Measurements from ENCODE around the gene EFS.

Gene EFS

DNA sequence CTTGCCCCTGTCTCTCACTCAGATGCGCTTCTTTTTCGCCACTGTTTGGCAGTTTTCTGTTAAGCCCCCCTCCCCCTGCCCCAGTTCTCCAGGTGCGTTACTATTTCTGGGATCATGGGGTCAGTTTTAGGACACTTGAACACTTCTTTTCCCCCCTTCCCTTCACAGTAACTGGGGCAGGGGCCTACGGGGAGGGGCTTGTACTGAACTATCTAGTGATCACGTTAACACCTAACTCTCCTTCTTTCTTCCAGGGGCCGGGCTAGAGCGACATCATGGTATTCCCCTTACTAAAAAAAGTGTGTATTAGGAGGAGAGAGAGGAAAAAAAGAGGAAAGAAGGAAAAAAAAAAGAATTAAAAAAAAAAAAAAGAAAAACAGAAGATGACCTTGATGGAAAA, 40.0 kb downstream of the EFS start:
- DNase-seq: no peak
- TF ChIP-seq POLR2A (IDR thresholded peaks at IDR 0.05; ENCODE audit: low read length) (no peak), GATA1 (IDR thresholded peaks at IDR 0.05; ENCODE audit: low read depth, low read length) (no peak)

DNA sequence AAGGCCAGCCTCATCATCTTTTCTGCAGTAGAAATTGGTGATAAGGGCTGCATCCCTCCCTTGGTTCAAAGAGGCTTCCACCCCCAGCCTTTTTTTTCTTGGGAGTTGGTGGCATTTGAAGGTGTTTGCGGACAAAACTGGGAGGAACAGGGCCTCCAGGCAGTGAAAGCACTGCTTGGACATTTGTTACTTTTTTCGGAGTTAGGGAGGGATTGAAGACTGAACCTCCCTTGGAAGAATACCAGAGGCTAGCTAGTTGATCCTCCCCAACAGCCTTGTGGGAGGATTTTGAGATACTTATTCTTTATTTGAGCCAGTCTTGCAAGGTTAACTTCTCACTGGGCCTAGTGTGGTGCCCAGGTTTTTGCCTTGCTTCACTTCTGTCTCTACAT, 40.5 kb downstream of the EFS start:
- DNase-seq: no peak

DNA sequence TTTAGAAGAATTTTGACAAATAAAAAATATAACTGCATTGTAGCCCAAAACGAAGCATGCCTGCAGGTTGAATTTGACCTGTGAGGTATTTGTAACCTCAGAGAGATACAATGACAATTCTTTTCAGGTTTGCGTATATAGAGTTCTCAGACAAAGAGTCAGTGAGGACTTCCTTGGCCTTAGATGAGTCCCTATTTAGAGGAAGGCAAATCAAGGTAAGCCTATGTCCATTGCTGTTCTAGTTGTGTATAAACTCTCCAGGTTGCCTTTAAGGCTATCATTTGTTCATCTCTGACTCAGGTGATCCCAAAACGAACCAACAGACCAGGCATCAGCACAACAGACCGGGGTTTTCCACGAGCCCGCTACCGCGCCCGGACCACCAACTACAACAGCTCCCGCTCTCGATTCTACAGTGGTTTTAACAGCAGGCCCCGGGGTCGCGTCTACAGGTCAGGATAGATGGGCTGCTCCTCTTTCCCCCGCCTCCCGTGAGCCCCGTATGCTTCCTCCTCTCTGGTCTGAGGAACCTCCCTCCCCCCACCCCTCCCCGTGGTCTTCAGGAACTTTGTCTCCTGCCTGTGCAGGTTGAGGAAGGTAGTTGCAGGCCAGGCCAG, 41.0 kb downstream of the EFS start:
- DNase-seq: no peak
- TF ChIP-seq GATA1 (IDR thresholded peaks at IDR 0.05; ENCODE audit: low read depth, low read length): no peak
- no peak for TF ChIP-seq POLR2A (IDR thresholded peaks at IDR 0.05; ENCODE audit: low read length)

More for the DNA sequence above, 40.5 kb downstream of the EFS start:
- TF ChIP-seq GATA1 (IDR thresholded peaks at IDR 0.05; ENCODE audit: low read depth, low read length) (no peak), POLR2A (IDR thresholded peaks at IDR 0.05; ENCODE audit: low read length) (no peak)

DNA sequence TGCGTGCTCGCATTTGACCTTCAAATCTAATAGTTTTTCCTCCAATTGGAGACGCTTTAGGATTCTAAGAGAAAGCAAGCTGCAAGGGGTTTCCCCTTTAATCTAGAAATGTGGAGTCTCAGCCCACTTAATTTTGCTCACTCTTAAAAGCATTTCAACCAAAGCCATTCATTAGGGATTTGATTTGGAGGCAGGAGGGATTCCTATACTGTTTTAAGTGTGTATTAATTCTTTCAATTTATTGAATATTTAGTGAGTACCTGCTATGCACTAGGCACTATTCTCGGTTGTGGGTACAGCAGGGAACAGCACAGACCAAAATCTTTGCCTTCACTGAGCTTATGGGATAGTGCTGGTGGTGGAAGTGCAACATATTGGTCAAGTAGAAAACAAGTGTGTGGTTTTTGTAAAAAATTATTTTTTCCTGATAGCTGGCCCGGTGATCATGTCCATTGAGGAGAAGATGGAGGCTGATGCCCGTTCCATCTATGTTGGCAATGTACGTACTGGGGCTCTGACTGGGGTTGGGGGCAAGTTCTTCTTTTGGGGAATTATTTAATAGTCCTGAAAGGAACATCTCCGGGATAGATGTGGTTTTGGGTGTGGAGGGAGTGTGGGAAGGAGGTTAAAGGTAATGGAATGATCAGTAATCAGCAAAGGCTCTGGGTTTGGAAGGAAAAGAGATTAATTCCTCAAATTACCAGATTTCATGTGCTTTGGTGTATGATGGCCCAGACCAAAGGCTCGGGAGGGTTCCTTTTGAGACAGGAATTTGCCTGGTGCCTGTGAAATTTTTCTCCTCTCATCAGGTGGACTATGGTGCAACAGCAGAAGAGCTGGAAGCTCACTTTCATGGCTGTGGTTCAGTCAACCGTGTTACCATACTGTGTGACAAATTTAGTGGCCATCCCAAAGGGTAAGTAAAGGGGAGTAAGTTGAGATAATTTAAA, 42.1 kb downstream of the EFS start:
- no peak for DNase-seq
- TF ChIP-seq POLR2A (IDR thresholded peaks at IDR 0.05; ENCODE audit: low read length): no peak
- TF ChIP-seq GATA1 (IDR thresholded peaks at IDR 0.05; ENCODE audit: low read depth, low read length): no peak

DNA sequence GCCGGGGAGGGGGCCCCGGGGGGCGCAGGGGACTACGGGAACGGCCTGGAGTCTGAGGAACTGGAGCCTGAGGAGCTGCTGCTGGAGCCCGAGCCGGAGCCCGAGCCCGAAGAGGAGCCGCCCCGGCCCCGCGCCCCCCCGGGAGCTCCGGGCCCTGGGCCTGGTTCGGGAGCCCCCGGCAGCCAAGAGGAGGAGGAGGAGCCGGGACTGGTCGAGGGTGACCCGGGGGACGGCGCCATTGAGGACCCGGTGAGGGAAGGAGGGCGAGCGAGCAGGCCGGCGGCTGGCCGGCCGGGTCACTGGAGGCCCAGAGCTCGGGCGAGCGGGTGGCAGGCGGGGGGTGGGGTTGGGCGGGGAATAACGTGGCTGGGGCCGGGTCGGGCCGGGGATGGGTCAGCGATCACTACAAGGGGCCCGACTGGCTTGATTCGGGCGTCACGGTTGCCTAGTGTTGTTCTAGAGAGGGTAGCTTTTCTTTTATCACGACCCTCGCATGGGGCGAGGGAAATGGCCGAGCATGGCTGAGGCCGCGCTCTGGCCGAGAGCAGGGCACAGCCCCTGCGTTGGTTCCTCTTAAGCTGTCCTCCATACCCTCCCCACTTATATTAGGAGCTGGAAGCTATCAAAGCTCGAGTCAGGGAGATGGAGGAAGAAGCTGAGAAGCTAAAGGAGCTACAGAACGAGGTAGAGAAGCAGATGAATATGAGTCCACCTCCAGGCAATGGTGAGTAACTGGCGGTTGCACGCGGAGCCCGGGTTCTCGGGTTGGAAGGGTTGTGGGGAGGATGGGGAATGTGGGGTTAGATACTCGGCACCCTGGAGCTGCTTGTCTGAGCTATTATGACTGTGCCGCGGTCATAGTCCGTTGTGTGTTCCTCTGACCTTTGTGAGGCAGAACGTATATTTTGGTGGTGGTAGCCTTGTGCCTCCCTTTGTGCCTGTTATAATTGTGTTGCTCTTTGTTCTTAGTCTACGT, 43.1 kb downstream of the EFS start:
- TF ChIP-seq POLR2A (IDR thresholded peaks at IDR 0.05; ENCODE audit: low read length) (peak; percentile 52), GATA1 (IDR thresholded peaks at IDR 0.05; ENCODE audit: low read depth, low read length) (no peak)
- DNase-seq: peak; percentile 67 to 76

DNA sequence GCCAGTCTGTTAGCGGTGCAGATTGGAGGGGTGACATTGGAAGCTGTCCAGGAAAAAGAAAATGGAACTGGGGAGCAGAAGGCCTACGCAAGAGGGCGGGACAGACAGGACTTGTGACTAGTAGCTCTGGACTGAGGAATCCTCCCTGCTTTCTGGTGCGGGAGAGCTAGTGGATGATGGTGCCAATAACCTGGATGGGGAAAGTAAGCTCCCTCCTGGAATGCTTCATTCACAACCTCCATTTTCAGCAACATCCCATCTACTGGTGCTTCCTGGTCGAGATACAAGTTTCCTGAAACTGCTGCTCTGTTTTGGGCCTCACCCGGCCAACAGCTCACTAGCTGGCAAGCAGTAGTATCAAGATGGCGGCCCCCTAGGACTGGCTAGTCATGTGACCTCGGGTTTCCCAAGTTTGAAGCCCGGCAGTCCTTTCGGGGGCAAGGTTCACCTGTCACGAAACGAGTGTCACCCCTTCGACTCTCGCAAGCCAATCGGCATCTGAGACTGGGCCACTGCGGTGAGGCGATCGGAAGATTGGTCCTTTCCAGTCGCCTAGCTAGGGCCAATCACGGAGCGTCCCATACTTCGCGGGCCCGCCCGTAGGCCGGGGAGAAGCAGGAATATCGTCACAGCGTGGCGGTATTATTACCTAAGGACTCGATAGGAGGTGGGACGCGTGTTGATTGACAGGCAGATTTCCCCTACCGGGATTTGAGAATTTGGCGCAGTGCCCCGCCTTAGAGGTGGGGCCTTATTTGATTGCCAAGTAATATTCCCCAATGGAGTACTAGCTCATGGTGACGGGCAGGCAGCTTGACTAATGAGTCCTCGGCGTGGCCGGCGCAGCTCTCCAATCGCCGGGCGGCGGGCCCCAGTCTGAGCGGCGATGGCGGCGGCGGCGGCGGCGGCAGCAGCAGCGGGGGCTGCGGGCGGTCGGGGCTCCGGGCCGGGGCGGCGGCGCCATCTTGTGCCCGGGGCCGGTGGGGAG, 44.1 kb downstream of the EFS start, which contains the start of gene PABPN1:
Gene PABPN1, plus strand, starts transcription at position 874 of the 988 bp plus-strand sequence. Its CDS starts 13 bp downstream, at position 887.
- TF ChIP-seq POLR2A (IDR thresholded peaks at IDR 0.05; ENCODE audit: low read length): peak; percentile 88
- no peak for TF ChIP-seq GATA1 (IDR thresholded peaks at IDR 0.05; ENCODE audit: low read depth, low read length)
- DNase-seq: peak; percentile 100

DNA sequence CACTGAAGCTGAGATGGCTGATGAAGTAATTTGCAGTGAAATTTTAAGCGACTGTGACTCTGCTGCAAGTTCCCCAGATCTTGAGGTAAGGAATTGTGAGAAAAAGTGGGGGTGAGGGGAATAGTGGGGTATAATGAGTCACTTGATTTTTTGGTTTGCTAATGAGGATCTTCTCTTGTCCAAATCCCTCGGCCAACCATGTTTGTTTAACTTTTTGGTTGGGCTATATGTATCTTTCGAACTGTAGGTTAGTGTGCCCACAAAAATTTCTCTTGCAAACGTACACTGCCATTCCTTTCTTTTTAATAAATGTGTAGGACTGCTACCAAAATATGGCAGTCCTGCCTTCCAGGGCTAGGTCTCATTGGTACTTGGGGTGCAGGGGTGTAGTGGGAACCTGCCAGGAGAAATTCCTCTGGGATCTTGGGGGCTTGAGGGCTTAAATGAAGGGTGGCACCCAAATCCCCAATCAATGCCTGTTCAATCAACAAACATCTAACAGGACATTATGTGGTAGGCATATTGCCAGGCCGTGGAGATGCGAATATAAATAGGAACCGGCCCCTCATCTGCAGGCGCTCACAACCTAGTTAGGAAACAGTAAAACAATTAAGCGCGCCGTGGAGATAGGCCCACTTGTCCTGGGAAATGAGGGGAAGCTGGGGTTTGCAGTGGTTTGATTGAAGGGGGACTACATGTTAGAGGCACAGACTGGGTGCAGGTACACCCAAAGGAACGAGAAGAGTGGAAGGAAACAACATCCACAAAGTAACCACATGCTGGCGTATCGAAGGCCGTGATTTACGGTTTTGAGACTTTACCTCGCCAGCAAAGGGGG, 45.0 kb downstream of the EFS start:
- TF ChIP-seq POLR2A (IDR thresholded peaks at IDR 0.05; ENCODE audit: low read length): no peak
- TF ChIP-seq GATA1 (IDR thresholded peaks at IDR 0.05; ENCODE audit: low read depth, low read length): no peak
- no peak for DNase-seq

DNA sequence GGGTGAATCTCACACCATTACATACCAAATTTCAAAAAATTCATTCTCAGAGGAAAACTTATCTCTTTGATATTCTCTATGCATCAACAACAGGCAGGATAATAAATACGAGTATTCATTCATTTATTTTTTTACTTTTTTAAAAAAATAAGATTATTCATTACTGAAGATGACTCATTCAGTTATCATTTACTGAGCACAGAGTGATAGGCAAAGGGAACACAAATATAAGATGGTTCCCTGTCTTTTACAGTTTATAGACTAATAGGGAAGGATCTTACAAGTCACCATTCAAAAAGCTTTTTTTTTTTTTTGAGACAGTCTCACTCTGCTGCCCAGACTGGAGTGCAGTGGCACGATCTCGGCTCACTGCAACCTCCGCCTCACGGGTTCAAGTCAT, 48.7 kb downstream of the EFS start:
- DNase-seq: no peak
- TF ChIP-seq POLR2A (IDR thresholded peaks at IDR 0.05; ENCODE audit: low read length) (no peak), GATA1 (IDR thresholded peaks at IDR 0.05; ENCODE audit: low read depth, low read length) (no peak)

DNA sequence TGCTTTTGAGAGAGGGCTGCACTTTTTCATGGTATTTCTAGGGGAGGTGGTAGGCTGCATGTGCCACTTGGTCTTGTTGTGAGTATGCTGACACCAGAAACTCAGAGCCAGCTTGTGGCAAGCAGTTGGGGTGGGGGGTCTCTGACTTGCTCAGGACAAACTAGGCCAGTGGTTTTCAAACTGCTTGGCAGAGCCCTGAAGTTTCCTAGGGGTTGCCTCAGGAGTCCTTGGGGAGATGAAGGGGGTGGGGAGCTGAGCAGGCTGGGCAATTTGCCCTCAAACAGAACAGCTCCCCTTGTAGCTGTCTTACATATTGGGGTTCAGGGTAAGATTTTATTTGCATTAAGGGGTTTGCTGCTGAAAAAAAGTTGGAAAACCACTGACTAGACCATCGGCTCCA, 54.4 kb downstream of the EFS start:
- TF ChIP-seq GATA1 (IDR thresholded peaks at IDR 0.05; ENCODE audit: low read depth, low read length) (no peak), POLR2A (IDR thresholded peaks at IDR 0.05; ENCODE audit: low read length) (no peak)
- no peak for DNase-seq

DNA sequence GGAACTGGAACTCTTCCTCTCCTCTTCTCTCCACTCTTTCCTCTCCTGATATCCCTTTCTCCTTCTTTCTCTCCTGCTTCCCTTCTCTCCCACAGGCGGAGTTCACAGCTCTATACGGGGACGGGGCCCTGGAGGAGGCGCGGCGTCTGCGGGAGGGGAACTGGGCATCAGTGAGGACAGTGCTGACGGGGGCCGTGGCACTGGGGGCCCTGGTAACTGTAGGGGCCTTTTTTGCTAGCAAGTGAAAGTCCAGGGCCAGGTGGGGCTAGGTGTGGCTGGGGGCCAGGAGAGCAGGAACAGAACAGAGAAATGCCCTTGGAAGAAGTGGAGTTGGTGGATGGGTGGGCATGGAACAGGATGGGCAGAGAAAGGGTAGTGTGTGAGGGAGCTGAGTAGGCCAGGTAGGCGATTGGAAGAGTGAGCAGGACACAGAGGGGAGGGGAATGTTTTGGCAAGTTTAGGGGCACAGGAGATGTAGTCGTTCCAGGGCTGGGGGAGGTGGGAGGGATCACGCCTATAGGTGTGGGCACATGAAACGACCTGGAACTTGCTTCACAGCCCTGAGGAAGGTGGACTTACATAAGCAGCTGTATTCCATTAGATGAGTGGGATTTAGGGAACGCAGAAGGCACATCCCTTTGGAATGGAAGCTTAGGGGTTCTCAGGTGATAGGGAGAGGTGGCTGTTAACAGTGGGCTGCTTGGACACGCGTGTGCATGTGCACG, 56.1 kb downstream of the EFS start:
- no peak for TF ChIP-seq POLR2A (IDR thresholded peaks at IDR 0.05; ENCODE audit: low read length)
- no peak for TF ChIP-seq GATA1 (IDR thresholded peaks at IDR 0.05; ENCODE audit: low read depth, low read length)
- no peak for DNase-seq
